Measurements from ENCODE around the gene SRP14.
A peak's percentile ranks its signal among the peaks of the same experiment; 100 is the strongest.
"Not testable (repeated sequence)": the region's sequence is repeated elsewhere in the genome, so short reads cannot be mapped to it uniquely, and the experiment has no call there.

The SRP14 gene

DNA sequence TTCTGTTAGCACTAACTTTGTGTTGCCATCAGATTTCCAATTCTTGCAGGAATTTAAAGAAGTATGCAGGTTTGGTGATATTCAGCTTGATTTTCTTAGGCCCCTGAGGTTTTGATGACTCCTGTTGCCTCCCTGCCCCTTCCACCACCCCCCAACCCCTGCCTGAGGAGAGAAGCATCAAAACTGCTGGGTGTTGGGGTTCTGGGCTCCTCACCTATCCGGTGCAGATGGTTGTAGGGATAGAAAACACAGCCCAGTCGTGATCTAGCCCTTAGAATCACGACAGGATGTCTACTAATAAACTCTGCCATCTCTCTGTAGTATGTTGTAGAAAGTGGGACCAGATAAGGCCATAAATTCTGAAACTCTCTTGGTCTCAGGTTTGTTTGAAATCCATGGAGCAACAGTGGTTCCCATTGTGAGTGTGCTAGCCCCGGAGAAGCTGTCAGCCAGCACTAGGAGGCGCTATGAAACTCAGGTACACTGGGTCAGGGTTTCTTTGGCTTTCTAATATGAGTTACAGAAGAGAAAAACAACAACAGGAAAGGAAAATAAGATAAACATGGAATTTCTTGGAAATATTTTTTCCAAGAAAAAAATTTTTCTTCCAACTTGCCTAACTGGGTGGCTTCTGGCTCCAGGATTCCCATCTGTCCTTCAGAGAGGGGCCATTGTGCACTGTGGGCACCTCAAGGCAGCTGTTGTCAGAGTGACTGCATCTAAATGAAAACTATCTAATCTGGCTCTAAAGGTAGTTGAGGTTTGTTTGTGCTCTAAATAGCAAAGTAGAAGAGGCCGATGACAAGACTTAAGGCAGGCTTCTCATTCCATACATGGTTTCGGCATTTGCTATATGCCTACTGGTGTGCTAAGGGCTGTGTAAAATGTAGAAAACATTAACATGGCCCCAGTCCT lies 8.7 kb downstream of the SRP14 start:
- no peak for DNase-seq (ENCODE audit: low spot score)

GRCh38 chr15:40028853-40029252 lies 10.1 kb downstream of the SRP14 start:
- no peak for DNase-seq (ENCODE audit: low spot score)

DNA sequence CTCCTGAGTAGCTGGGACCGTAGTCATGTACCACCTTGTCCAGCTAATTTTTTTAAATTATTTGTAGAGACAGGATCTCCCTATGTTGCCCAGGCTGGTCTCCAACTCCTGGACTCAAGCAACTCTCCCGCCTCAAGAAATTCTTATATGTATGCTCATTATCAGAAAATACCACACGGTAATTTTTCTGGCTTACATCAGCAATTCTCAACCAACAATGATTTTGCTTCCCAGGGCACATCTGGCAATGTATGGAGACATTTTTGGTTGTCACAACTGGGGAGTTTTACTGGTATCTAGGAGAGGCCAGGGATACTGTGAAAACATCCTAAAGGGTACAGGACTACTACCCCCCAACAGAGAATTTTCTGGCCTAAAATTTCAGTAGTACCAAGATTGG lies 10.8 kb downstream of the SRP14 start:
- no peak for DNase-seq (ENCODE audit: low spot score)

- no peak for DNase-seq (ENCODE audit: low spot score)
Measured at GRCh38 chr15:40016224-40016865, 22.6 kb downstream of the SRP14 start.

- DNase-seq (ENCODE audit: low spot score) = no peak
Measured at GRCh38 chr15:40014390-40014789, 24.6 kb downstream of the SRP14 start.

- DNase-seq (ENCODE audit: low spot score) = not testable (repeated sequence)
Measured at GRCh38 chr15:40013372-40013771, 25.6 kb downstream of the SRP14 start.

GRCh38 chr15:40011303-40011702 lies 27.7 kb downstream of the SRP14 start:
- DNase-seq (ENCODE audit: low spot score) = no peak

DNA sequence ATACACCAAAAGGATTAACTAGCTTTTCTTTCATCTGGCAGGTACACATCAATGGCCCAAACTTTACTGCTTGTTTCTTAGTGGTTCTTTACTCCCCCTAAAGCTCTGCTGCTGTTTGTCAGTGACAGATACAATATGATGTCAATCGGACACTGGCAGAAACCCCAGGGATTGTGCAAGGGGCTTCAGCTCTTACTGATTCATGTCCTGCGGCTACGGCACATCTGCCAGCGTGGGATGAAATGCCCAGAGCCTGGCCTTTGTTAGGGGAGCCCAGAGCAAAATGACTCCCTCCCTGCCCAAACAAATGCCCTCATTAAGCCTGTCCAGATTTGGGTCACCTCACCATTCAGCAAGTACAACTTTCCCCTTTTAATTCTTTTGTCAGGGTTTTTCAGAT lies 28.3 kb downstream of the SRP14 start:
- DNase-seq (ENCODE audit: low spot score) = peak; percentile 56

- no peak for DNase-seq (ENCODE audit: low spot score)
Measured at GRCh38 chr15:40008061-40008765, 30.8 kb downstream of the SRP14 start.

GRCh38 chr15:40006646-40007045 lies 32.3 kb downstream of the SRP14 start:
- DNase-seq (ENCODE audit: low spot score) = no peak

DNA sequence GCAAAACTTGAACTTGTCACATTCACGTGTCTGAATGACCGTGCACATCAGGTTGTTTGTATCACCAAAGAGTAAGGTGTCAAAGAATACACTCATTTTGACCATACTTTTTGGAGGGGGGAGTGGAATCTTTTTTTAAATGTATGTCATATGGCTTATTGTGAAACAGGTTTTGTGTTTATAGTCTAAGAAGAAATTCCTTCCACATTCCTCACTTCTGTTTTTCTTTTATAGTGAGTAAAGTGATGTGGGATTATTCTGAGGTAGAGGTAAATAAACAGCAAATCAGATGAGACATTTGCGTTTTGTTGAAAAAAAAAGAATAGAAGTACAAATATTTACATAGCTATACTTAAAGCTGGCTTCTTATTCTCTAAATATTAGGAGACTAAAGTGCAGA lies 33.0 kb downstream of the SRP14 start:
- DNase-seq (ENCODE audit: low spot score) = no peak

- DNase-seq (ENCODE audit: low spot score) = no peak
Measured at GRCh38 chr15:40003116-40003916, 35.7 kb downstream of the SRP14 start.

DNA sequence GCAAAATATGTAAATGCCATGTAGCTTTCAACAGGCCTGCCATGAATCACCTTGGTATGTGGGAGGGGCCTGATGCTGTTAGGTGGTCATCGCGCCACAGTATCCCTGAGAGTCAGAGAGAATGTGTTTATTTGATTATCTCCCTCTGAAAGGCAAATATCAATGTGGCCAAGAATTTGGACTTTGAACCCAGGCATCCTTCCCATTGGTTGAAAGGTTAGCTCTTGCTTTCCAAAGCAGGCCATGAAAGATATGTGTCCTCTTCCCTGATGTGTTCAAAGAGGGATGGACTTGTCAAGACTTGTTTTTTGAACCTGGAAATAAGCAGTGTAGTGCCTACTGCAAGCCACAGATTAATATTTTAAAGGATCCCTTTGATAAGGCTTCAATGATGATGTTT lies 36.7 kb downstream of the SRP14 start:
- no peak for DNase-seq (ENCODE audit: low spot score)

GRCh38 chr15:39999538-40000200 lies 39.3 kb downstream of the SRP14 start:
- DNase-seq (ENCODE audit: low spot score) = no peak

DNA sequence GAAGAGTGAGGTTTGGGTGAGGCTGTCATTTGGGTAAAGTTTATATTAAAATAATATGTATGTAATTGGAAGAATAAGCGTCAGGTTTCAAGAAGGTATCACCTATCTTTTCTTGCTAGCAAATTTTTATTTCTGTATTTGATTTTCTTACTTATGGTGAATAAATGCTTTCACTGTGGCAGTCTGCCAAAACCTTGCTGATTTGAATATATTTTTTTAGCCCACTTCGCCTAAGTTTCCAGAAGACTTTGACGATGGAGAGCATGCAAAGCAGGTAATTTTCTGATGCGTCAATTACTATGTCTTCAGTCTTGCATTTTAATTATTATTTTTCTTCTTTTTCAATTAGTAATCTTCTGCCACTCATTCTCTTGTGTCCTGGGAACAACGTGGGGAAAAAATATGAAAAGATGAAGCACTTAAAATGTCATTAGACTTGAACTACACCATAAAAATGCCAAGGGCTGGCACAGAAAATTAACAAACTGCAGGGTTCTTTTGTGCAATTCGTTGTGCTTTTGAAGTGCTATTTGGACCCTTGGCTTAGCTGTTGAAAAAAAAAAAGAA lies 40.4 kb downstream of the SRP14 start:
- no peak for DNase-seq (ENCODE audit: low spot score)

DNA sequence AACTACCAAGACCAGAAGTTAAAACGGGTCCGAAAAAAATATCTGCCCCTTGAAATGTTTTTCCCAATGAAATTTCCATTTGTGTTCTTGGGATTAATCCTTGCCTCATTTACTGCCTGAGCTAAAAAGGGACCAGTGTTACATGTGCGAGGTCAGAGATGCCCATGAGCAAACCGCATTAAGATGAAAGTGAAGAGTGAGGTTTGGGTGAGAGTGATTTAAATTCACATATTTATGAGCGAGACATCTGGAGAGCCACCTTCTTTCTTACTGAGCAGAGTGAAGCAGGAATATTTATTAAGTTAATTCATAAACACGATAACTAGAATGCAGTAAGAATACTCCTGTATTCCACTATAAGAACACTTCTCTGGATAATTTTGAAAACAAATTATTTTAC lies 41.3 kb downstream of the SRP14 start:
- DNase-seq (ENCODE audit: low spot score) = no peak

DNA sequence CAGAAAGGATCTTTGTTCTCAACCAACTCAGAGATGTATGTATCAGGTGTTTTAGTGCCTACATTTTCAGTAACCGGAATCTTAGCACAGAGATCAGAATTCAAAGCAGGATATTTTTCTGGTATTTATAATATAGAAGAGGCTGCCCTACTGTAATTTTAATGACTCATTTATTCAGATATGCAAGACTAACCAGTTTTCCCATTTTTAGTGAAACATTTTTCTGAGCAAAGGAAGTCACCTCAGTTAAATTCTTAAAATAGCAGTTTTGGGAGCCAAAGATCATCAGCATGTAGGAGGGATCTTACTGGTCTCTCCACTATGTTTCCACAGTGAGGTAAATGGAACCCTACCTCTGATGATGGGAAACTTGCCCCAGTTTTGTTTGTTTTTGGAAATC lies 42.0 kb downstream of the SRP14 start:
- DNase-seq (ENCODE audit: low spot score) = no peak

DNA sequence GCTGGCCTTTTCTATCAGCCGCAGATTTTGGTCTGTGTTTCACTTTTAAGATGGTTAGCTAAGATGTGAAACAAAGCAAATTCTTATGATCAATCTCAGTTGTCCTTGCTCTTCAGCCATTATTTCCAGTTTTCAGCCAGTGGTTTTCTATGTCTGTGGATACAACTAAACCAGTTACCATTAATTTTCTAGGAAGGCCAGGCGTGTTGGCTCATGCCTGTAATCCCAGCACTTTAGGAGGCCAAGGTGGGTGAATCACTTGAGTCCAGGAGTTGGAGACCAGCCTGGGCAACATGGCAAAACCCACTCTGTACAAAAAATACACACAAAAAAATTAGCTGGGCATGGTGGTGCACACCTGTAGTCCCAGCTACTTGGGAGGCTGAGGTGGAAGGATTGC lies 42.8 kb downstream of the SRP14 start:
- DNase-seq (ENCODE audit: low spot score) = not testable (repeated sequence)

DNA sequence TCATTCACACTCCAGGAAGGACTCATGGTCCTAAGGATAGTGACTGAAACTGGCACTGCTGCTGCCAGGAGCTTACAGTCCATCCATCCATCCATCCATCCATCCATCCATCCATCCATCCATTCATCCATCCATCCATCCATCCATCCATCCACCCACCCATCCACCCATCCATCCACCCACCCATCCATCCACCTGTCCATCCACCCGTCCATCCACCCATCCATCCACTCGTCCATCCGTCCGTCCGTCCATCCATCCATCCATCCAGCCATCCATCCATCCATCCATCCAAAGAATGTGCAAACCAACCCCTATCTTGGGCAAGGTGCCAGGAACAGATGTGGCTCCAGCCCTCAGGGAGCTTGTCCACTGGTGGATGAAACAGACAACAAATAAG lies 46.0 kb downstream of the SRP14 start:
- DNase-seq (ENCODE audit: low spot score) = not testable (repeated sequence)

DNA sequence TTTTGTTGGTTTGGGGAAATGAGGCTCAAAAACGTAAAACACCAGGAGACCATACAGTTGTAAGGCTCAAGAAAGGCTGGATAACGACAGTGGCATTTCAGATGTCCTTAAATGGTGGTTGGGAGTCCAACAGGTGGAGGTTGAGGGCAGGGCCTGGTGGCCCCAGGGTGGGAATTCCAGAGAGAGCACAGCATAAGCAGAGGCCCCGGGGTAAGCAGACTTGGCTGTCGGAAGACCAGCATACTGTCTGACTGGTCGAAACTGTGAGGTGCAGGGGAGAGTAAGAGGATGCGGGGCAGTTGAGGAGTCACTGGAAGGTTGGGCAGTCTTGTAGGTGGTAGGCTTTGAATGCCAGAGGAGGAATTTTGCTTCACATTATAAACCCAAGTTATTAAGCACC lies 48.3 kb downstream of the SRP14 start:
- no peak for DNase-seq (ENCODE audit: low spot score)

- DNase-seq (ENCODE audit: low spot score) = no peak
Measured at GRCh38 chr15:39987821-39988220, 51.2 kb downstream of the SRP14 start.
